Progenitor cell of endocrine pancreas (in vitro differentiated cells): ENCODE data around the gene LHX5. TPM values are rescaled to one million over a fixed set of nuclear protein-coding genes. Genes with fewer than 3 reads are reported as not detected.

Experiments used
- DNase-seq: peaks from one replicate; pipeline ENCODE4 v3.0.0; 2021; ENCODE audit warnings: low spot score; ENCODE audit not compliant: unreplicated experiment
- H3K27ac Mint-ChIP-seq: 2 replicates; pipeline ENCODE4 v1.8.0; 2021; ENCODE audit warnings: mild to moderate bottlenecking, moderate library complexity, mixed read lengths
- H3K27me3 Mint-ChIP-seq: 2 replicates; pipeline ENCODE4 v1.8.0; 2021; ENCODE audit warnings: mixed read lengths
- H3K36me3 Mint-ChIP-seq: 2 replicates; pipeline ENCODE4 v1.8.0; 2022; ENCODE audit warnings: mixed read lengths; ENCODE audit not compliant: insufficient read depth
- H3K4me1 Mint-ChIP-seq: 2 replicates; pipeline ENCODE4 v1.8.0; 2021; ENCODE audit warnings: low read depth, mixed read lengths
- H3K4me3 Mint-ChIP-seq: 2 replicates; pipeline ENCODE4 v1.8.0; 2021; ENCODE audit warnings: low read depth, mild to moderate bottlenecking, moderate library complexity, mixed read lengths
- H3K9me3 Mint-ChIP-seq: 2 replicates; pipeline ENCODE4 v1.8.0; 2021; ENCODE audit warnings: low read depth, mixed read lengths
- total RNA-seq: library from RNA; stranded (reverse); gene quantifications from 2 replicates; pipeline ENCODE4 v1.2.1, GENCODE V29; 2021
- TF ChIP-seq, protein P1 (sequence below): fragments of 200-600 bp; sonication (generic); IDR thresholded peaks from one replicate; pipeline ENCODE4 v1.5.0; 2021; ENCODE audit warnings: antibody characterized with exemption, mild to moderate bottlenecking; ENCODE audit not compliant: unreplicated experiment

Gene LHX5
- total RNA-seq, 1 donor from 2014 or later, result 0.41 TPM

DNA sequence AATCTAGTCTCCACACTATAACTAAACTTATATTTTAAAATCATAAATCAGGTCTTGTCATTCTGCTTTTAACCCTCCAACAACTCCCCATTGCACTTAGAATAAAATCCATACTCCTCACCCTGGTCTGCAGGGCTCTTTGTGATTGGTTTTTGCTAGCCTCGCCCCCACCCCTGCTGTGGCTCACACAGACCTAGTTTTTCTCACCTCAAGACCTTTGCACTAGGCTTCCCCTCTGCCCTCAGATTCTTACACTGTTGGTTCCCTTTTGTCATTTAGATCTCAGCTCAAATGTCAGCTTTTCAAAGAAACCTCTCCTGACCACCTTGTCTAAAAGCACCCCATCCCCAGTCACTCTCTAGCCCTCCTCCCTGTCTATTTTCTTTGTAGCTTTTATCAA, 10.7 kb upstream of the LHX5 start:
- Mint-ChIP-seq H3K36me3 (no peaks in the 10 kb centered on the region), H3K9me3 (no peaks in the 10 kb centered on the region), H3K27ac (no peak overlapping the region), H3K4me1 (no peaks in the 10 kb centered on the region), H3K4me3 (no peak overlapping the region), H3K27me3 (peaks cover 99% of the 10 kb centered on the region)
- no peak for DNase-seq
- TF ChIP-seq, protein P1, sequence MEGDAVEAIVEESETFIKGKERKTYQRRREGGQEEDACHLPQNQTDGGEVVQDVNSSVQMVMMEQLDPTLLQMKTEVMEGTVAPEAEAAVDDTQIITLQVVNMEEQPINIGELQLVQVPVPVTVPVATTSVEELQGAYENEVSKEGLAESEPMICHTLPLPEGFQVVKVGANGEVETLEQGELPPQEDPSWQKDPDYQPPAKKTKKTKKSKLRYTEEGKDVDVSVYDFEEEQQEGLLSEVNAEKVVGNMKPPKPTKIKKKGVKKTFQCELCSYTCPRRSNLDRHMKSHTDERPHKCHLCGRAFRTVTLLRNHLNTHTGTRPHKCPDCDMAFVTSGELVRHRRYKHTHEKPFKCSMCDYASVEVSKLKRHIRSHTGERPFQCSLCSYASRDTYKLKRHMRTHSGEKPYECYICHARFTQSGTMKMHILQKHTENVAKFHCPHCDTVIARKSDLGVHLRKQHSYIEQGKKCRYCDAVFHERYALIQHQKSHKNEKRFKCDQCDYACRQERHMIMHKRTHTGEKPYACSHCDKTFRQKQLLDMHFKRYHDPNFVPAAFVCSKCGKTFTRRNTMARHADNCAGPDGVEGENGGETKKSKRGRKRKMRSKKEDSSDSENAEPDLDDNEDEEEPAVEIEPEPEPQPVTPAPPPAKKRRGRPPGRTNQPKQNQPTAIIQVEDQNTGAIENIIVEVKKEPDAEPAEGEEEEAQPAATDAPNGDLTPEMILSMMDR, result no peak

- DNase-seq, result no peak
- Mint-ChIP-seq H3K4me1 (peaks cover 2% of the 10 kb centered on the region), H3K9me3 (no peaks in the 10 kb centered on the region), H3K27ac (no peak overlapping the region), H3K36me3 (no peaks in the 10 kb centered on the region), H3K27me3 (peaks cover 92% of the 10 kb centered on the region), H3K4me3 (no peak overlapping the region)
- TF ChIP-seq, protein P1, result no peak
Observed at GRCh38 chr12:113480336-113480971, 8.8 kb upstream of the LHX5 start.

GRCh38 chr12:113479590-113480335, 8.1 kb upstream of the LHX5 start:
- H3K4me3 Mint-ChIP-seq, result no peak overlapping the region
- peaks cover 92% of the 10 kb centered on the region for H3K27me3 Mint-ChIP-seq

DNA sequence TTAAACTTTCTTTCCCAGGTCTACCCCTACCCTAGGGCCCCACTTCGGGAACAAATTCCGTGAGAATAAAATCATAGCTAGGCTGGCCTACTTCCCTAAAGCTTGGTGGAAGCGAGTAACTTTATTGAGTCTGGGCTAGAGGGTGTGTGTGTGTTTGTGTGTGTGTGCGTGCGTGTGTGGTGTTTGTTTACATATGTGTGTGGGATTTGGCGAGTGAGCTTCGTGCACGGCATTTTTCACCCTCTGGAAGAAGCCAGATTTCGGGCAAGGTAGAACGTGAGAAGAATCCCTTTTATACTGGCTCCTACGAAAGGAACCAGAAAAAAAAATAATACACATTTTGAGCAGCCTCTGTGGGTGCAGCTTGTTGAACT, 7.5 kb upstream of the LHX5 start:
- H3K4me1 Mint-ChIP-seq, result peaks cover 2% of the 10 kb centered on the region

More at GRCh38 chr12:113479590-113480335, 8.1 kb upstream of the LHX5 start:
- peaks cover 2% of the 10 kb centered on the region for H3K4me1 Mint-ChIP-seq
- no peak overlapping the region for H3K27ac Mint-ChIP-seq
- peak; percentile 81 for DNase-seq
- H3K9me3 Mint-ChIP-seq, result no peaks in the 10 kb centered on the region
- TF ChIP-seq, protein P1, result no peak
- H3K36me3 Mint-ChIP-seq, result no peaks in the 10 kb centered on the region

GRCh38 chr12:113478351-113479011, 6.8 kb upstream of the LHX5 start:
- no peak for DNase-seq
- Mint-ChIP-seq H3K27me3 (peaks cover 92% of the 10 kb centered on the region), H3K9me3 (no peaks in the 10 kb centered on the region), H3K4me1 (peaks cover 2% of the 10 kb centered on the region), H3K27ac (no peak overlapping the region), H3K36me3 (no peaks in the 10 kb centered on the region), H3K4me3 (no peak overlapping the region)
- TF ChIP-seq, protein P1, result no peak

More for the DNA sequence above, 7.5 kb upstream of the LHX5 start:
- H3K9me3 Mint-ChIP-seq, result no peaks in the 10 kb centered on the region
- no peaks in the 10 kb centered on the region for H3K36me3 Mint-ChIP-seq
- H3K27me3 Mint-ChIP-seq, result peaks cover 92% of the 10 kb centered on the region
- DNase-seq, result no peak
- H3K4me3 Mint-ChIP-seq, result no peak overlapping the region
- no peak overlapping the region for H3K27ac Mint-ChIP-seq
- TF ChIP-seq, protein P1, result no peak
